GM21723 (cell line): Measurements from ENCODE around the gene KIR3DL1.
"Not testable (repeated sequence)": the region's sequence is repeated elsewhere in the genome, so short reads cannot be mapped to it uniquely, and the experiment has no call there.

ENCODE experiments used
- ATAC-seq: cut with Tn5 transposase; IDR thresholded peaks from one replicate; pipeline ENCODE4 v1.9.1; 2021; ENCODE audit warnings: mild to moderate bottlenecking, moderate library complexity; ENCODE audit not compliant: unreplicated experiment

The KIR3DL1 gene

DNA sequence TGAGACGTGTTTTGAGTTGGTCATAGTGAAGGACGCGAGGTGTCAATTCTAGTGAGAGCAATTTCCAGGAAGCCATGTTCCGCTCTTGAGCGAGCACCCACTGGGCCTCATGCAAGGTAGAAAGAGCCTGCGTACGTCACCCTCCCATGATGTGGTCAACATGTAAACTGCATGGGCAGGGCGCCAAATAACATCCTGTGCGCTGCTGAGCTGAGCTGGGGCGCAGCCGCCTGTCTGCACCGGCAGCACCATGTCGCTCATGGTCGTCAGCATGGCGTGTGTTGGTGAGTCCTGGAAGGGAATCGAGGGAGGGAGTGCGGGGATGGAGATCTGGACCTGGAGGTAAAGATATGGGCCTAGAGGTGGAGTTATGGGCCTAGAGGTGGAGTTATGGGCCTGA, at the start of gene KIR3DL1:
Gene KIR3DL1, plus strand, starts transcription at position 218 of the 400 bp plus-strand sequence.
- not testable (repeated sequence) for ATAC-seq

DNA sequence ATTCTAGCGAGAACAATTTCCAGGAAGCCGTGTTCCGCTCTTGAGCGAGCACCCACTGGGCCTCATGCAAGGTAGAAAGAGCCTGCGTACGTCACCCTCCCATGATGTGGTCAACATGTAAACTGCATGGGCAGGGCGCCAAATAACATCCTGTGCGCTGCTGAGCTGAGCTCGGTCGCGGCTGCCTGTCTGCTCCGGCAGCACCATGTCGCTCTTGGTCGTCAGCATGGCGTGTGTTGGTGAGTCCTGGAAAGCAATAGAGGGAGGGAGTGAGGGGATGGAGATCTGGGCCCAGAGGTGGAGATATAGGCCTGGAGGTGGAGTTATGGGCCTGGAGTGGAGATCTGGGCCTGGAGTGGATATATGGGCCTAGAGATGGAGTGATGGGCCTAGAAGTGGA, 46.6 kb upstream of the KIR3DL1 start, which contains the start of gene KIR2DL1:
Gene KIR2DL1, plus strand, starts transcription at position 148 of the 400 bp plus-strand sequence. Its CDS starts 58 bp downstream, at position 206.
- ATAC-seq: not testable (repeated sequence)

DNA sequence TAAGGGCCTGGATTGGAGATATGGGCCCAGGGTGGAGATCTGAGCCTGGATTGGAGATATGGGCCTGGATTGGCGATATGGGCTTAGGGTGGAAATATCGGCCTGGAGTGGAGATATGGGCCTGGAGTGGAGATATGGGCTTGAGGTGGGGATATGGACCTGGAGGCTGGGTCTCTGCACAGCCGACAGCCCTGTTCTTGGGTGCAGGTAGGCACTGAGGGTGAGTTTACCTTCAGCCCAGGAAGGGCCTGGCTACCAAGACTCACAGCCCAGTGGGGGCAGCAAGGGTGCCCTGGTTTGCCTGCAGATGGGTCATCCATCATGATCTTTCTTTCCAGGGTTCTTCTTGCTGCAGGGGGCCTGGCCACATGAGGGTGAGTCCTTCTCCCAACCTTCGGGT, 45.8 kb upstream of the KIR3DL1 start:
- not testable (repeated sequence) for ATAC-seq

DNA sequence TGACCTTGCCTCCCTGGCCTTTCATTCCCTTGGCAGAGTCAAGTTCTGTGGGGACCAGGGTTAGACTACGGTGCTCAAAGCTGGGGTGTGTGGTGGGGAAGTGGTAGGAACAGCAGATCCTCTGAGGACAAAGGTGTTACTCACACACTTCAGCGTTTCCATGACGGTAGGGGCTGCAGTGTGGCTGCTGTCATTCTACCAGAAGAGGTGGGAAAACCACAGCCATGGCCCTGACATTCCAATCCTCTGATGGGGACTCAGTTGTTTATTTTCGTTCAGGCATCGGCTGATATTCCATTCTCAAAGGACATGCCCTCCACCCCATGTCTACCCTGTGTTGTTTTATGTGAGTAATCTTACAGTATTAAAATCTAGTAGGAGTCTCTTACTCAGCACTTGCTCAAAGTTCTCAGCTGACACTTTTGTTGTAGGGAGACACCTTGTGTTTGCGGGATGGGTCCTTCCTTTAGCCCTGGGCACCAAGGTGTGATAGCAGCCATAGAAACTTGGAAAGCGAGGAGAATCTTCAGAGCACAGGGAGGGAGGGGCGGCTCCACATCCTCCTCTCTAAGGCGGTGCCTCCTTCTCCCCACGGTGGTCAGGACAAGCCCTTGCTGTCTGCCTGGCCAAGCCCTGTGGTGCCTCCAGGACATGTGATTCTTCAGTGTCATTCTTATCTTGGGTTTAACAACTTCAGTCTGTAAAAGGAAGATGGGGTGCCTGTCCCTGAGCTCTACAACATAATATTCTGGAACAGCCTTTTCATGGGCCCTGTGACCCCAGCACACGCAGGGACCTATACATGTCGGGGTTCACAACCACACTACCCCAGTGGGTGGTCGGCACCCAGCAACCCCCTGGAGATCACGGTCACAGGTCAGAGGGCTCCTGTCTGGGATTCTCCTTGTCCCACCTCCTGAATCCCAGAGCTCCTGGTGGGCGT, 45.0 kb upstream of the KIR3DL1 start:
- not testable (repeated sequence) for ATAC-seq

DNA sequence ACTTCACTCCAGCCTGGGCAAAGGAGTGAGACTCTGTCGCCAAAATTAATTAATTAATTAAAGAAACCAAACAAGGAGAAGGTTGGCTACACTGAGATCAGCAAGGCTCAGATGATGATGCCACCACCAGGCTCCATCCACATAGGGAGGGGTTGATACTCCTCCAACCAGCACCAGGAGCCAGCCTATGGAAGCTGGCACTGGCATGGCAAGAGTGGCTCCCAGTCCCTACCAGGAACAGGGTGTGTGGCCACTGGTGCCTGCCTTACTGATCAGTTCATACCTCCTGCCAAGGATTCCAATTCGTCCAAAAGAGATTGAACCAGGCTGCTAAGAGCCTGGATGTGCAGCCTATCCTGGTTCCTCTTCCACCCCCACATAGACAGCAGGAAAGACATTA, 43.6 kb upstream of the KIR3DL1 start:
- not testable (repeated sequence) for ATAC-seq

DNA sequence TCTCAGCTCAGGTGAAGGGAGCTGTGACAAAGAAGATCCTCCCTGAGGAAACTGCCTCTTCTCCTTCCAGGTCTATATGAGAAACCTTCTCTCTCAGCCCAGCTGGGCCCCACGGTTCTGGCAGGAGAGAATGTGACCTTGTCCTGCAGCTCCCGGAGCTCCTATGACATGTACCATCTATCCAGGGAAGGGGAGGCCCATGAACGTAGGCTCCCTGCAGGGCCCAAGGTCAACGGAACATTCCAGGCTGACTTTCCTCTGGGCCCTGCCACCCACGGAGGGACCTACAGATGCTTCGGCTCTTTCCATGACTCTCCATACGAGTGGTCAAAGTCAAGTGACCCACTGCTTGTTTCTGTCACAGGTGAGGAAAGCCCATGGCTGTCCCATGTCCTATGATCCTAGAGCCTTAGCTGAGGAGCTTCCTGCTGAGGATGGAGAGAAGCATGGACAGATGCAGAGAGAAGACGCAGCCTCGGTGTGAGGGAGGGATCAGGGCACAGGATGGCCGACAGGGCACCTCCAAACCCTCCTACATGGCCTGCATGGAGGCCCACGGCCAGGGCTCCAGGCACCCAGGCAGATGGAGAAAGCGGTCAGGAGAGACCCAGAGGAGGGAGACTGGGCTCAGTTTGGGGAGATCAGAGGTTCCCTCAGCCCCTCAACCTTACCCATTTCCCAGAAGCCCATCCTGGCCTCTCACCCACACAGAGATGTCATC, 41.0 kb upstream of the KIR3DL1 start:
- ATAC-seq: not testable (repeated sequence)

DNA sequence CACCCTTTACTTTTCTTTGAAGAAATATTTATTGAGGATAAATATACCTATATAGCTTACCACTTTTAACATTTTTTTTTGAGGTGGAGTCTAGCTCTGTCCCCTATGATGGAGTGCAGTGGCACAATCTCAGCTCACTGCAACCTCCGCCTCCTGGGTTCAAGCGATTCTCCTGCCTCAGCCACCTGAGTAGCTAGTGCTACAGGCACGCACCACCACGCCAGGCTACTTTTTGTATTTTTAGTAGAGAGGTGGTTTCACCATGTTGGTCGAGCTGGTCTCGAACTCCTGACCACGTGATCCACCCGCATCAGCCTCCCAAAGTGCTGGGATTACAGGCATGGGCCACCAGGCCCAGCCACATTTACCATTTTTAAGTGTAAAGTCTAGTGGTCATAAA, 40.4 kb upstream of the KIR3DL1 start:
- not testable (repeated sequence) for ATAC-seq

DNA sequence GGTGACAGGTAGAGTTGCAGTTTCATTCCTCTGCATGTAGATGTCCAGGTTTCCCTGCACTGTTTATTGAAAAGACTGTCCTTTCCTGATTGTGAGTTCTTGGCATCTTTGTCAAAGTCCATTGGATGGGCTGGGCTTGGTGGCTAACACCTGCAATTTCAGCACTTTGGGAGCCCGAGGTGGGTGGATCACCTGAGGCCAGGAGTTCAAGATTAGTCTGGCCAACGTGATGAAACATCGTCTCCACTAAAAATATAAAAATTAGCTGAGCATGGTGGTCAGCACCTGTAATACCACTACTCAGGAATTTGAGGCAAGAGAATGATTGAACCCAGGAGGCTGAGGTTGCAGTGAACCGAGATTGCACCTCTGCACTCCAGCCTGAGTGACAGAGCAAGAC, 38.4 kb upstream of the KIR3DL1 start:
- not testable (repeated sequence) for ATAC-seq

DNA sequence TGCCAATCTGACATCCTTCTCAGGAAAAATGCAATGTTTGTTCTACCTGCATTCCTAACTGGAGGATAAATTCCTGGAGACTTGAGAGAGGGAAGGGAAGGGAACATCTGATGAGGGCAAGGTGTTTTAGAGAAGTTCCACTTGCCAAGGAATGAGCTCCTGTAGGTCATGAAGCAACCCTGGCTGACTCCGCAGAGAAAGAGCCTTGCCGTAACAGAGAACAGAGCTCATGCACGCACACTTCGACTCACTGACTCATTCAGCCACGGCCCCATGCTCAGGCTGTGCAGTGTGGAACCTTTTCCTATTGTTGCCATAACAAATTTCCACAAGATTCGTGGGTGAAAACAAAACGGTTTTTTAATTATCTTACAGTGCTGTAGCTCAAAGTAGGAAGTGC, 37.4 kb upstream of the KIR3DL1 start:
- not testable (repeated sequence) for ATAC-seq

DNA sequence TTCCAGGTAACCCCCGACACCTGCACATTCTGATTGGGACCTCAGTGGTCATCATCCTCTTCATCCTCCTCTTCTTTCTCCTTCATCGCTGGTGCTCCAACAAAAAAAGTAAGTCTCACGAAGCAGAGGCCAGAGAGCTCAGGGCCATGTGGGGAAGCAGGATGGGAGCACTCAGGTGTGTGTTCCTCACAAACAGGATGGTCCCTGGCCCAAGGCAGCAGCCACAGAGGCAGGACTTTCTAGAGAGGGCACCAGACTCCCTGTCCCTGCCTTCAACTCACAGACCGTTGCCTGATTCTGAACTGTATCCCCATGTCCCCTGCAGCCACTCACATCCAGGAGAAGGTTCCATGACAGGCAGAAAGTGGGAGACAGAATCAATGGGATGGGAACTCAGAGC, 33.4 kb upstream of the KIR3DL1 start:
- not testable (repeated sequence) for ATAC-seq

DNA sequence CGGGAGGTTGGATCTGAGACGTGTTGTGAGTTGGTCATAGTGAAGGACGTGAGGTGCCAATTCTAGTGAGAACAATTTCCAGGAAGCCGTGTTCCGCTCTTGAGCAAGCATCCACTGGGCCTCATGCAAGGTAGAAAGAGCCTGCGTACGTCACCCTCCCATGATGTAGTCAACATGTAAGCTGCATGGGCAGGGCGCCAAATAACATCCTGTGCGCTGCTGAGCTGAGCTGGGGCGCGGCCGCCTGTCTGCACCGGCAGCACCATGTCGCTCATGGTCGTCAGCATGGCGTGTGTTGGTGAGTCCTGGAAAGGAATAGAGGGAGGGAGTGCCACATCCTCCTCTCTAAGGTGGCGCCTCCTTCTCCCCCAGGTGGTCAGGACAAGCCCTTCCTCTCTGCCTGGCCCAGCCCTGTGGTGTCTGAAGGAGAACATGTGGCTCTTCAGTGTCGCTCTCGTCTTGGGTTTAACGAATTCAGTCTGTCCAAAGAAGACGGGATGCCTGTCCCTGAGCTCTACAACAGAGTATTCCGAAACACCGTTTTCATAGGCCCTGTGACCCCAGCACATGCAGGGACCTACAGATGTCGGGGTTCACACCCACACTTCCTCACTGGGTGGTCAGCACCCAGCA, 30.1 kb upstream of the KIR3DL1 start:
- ATAC-seq: not testable (repeated sequence)

DNA sequence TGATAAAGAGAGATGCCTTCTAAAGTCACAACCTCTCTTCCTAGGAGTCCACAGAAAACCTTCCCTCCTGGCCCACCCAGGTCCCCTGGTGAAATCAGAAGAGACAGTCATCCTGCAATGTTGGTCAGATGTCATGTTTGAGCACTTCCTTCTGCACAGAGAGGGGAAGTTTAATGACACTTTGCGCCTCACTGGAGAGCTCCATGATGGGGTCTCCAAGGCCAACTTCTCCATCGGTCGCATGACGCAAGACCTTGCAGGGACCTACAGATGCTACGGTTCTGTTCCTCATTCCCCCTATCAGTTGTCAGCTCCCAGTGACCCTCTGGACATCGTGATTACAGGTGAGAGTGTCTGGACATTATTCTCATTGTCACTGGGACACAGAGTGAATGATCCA, 28.1 kb upstream of the KIR3DL1 start:
- ATAC-seq: not testable (repeated sequence)

DNA sequence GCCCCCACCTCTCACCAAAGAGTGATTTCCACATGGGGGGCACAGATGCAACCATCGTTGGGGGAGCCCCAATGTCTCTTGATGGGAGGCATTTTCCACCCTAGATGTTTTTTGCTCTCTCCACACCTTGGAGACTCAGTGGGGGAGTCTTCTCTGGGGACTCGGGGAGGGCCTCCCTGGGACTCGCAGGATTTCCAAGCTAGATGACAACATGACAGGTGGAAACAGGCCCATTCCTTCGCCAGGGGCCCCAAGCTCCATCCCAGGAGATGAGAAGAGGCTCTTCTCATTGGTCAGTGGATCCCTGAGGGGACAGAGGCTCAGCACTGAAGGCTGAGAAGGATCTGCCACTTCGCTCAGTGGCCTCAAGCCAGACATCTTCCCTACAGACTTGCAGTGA, 25.6 kb upstream of the KIR3DL1 start:
- no peak for ATAC-seq

DNA sequence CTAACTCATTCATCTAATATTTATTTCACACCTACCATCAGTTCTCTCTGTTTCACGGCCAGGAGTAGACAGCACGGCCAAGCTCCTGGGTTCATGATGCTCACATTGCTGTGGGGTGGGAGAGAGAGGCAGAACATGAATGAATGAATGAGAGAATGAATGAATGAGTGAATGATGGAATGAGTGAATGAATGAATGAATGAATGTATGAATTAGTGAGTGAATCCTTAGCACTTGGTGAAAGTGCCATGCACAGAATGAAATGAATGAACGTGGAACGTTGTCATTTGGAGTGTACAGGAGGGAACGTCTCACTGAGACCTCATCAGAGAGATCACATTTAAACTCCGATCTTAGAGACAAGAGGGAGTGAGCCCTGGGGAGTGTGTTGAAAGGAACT, 24.8 kb upstream of the KIR3DL1 start:
- no peak for ATAC-seq

DNA sequence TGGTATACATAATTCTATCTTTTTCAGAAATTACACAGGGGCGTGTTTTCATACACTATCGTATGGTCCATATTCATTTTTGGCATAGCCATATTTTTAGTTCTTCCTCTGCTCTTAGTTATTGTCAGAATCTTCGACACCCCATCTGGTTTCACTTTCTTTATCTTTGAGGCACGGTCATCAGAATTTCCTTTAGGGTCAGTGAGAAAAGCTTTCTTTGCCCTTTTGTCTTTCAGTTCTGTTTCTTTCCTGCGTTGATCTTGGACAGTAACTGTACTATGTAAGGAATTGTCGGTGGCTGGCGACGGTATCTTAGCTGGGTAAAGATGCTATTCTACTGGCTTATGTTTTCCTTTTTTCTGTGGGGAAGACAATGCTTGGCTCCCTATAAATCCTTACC, 23.5 kb upstream of the KIR3DL1 start:
- ATAC-seq: no peak

DNA sequence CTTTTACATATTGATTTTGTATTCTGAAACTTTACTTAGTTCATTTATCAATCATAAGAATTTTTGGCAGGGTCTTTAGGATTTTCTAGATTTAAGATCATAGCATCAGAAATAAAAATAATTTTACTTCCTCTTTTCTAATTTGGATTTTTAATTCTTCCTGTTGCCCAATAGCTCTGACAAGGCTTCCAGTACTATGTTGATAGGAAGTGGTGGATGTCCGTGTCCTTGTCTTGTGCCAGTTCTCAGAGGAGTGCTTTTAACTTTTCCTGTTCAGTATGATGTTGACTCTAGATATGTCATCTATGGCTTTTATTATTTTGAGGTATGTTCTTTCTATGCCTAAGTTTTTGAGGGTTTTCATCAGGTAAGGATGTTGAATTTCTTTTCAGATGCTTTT, 20.5 kb upstream of the KIR3DL1 start:
- no peak for ATAC-seq

DNA sequence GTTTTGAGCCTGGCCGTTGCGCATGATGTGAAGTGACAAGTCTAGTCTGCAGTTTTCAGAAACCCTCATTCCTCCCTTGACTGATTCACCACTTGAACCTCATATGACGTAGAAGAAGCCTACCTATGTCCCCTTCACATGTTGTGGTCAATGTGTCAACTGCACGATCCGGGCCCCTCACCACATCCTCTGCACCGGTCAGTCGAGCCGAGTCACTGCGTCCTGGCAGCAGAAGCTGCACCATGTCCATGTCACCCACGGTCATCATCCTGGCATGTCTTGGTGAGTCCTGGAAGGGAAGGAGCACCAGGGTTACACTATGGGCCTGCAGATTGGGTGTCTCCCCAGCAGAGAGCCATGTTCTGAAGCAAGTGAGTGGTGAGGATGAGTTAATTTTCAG, 12.9 kb upstream of the KIR3DL1 start, which contains the start of gene KIR2DL4:
Gene KIR2DL4, plus strand, starts transcription at position 201 of the 400 bp plus-strand sequence. Its CDS starts 42 bp downstream, at position 243.
- ATAC-seq: no peak

DNA sequence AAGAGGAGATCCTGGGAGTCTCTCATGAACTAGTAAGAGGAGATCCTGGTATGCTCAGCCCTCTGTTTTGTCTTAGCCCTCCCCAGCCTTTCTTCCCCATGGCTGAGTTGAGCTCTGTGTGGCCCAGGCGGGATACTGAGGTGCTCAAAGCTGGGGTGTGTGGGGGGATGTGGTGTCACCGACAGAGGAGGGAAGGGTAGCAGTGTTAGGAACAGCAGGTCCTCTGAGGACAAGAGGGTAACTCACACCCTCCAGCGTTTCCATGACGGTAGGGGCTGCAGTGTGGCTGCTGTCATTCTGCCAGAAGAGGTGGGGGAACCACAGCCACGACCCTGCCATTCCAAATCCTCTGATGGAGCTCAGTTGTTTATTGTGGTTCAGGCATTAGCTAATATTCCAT, 12.2 kb upstream of the KIR3DL1 start:
- ATAC-seq: no peak

DNA sequence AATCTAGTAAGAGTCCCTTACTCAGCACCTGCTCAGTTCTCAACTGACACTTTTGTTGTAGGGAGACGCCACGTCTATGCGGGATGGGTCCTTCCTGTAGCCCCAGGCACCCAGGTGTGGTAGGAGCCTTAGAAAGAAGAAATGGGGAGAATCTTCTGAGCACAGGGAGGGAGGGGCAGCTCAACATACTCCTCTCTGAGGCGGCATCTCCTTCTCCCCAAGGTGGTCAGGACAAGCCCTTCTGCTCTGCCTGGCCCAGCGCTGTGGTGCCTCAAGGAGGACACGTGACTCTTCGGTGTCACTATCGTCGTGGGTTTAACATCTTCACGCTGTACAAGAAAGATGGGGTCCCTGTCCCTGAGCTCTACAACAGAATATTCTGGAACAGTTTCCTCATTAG, 11.7 kb upstream of the KIR3DL1 start:
- ATAC-seq: no peak

DNA sequence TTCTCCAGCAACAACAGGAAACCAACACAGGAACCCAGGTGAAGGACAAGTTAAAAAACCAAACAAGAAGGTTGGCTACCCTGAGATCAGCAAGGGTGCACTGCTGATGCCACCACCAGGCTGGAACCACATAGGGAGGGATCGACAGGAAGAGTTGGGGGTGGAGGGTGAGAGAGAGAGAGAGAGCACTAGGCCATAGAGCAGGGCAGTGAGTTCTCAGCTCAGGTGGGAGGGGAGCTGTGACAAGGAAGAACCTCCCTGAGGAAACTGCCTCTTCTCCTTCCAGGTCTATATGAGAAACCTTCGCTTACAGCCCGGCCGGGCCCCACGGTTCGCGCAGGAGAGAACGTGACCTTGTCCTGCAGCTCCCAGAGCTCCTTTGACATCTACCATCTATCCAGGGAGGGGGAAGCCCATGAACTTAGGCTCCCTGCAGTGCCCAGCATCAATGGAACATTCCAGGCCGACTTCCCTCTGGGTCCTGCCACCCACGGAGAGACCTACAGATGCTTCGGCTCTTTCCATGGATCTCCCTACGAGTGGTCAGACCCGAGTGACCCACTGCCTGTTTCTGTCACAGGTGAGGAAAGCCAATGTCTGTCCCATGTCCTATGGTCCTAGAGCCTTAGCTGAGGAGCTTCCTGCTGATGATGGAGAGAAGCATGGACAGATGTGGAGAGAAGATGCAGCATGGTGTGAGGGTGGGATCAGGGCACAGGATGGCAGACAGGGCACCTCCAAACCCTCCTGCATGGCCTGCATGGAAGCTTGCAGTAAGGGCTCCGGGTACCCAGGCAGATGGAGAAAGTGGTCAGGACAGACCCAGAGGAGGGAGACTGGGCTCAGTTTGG, 10.4 kb upstream of the KIR3DL1 start:
- no peak for ATAC-seq
